Liver (tissue), 3 donors: ENCODE data around the gene UNC13A.

Experiments
- FOXA1 ChIP-seq: IDR thresholded peaks from 2 replicates; pipeline ENCODE4 v1.6.1; 2016; ENCODE audit warnings: antibody characterized with exemption
- GABPA ChIP-seq, 2 donors: IDR thresholded peaks in 1 of 2; conservative IDR thresholded peaks in 1 of 2; 2 replicates each; pipeline ENCODE4 v1.6.1; 2016; ENCODE audit warnings: antibody characterized with exemption in 2 of 2, mild to moderate bottlenecking in 1 of 2, moderate library complexity in 1 of 2
- RAD21 ChIP-seq, 2 donors: IDR thresholded peaks; 2 replicates each; pipeline ENCODE4 v1.6.1; 2016; ENCODE audit warnings: antibody characterized with exemption in 2 of 2, mild to moderate bottlenecking in 2 of 2
- SP1 ChIP-seq: IDR thresholded peaks from 2 replicates; pipeline ENCODE4 v1.6.1; 2018; ENCODE audit warnings: antibody characterized with exemption, mild to moderate bottlenecking
- TF ChIP-seq, protein P1 (sequence below): fragments of 150-350 bp; IDR thresholded peaks from 2 replicates; pipeline ENCODE4 v1.5.1; 2017; ENCODE audit warnings: improper control_type of control experiment, low read depth, low read length; ENCODE audit not compliant: missing input control
- donor health status: healthy.
- donor health status: healthy.

DNA sequence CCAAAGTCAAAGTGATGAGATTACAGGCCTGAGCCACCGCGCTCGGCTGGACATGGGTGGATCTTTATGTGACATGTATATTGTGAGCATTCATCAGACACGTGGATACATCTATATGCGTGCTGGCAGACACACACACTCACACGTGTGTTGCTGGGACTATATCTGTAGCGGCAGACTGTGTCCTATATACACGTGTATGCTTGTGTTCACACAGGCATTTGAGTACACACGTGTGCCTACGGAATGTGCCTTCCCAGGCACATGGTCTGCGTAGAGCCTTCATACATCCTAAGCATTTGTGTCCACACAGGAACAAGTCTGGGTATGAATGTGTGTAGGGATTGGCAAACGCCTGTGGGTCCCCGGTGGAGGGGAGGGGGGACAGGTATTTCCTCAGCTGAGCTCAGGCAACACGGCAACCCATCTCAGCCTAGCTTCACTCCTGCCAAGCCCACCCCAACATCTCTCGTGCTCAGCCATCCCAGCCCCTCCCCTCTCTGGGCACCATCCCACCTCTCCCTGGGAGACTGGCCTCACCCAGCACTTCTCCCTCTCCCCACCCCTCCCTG is 2.6 kb downstream of the UNC13A start:
- TF ChIP-seq, protein P1, sequence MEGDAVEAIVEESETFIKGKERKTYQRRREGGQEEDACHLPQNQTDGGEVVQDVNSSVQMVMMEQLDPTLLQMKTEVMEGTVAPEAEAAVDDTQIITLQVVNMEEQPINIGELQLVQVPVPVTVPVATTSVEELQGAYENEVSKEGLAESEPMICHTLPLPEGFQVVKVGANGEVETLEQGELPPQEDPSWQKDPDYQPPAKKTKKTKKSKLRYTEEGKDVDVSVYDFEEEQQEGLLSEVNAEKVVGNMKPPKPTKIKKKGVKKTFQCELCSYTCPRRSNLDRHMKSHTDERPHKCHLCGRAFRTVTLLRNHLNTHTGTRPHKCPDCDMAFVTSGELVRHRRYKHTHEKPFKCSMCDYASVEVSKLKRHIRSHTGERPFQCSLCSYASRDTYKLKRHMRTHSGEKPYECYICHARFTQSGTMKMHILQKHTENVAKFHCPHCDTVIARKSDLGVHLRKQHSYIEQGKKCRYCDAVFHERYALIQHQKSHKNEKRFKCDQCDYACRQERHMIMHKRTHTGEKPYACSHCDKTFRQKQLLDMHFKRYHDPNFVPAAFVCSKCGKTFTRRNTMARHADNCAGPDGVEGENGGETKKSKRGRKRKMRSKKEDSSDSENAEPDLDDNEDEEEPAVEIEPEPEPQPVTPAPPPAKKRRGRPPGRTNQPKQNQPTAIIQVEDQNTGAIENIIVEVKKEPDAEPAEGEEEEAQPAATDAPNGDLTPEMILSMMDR: no peak
- TF ChIP-seq SP1 (no peak), FOXA1 (no peak), RAD21 (IDR thresholded peaks at IDR 0.05) (no peak), GABPA (IDR thresholded peaks at IDR 0.05 in 1 of 2, conservative IDR thresholded peaks at IDR 0.05 in 1 of 2) (no peak)
